ENCODE results near the gene GGTLC3. TPM values are rescaled to one million over a fixed set of nuclear protein-coding genes. Genes with fewer than 3 reads are reported as not detected.
"Not testable (repeated sequence)": the region's sequence is repeated elsewhere in the genome, so short reads cannot be mapped to it uniquely, and the experiment has no call there.

Gene GGTLC3
- total RNA-seq (1.2 TPM in 2 replicates), polyA plus RNA-seq (2.2 and 5.9 TPM in 2 replicates)

- DNase-seq (ENCODE audit: low read depth in 1 of 2, low spot score in 1 of 2); H3K27me3 ChIP-seq; H3K36me3 ChIP-seq; H3K9me3 ChIP-seq (ENCODE audit: low read depth); H3K4me1 ChIP-seq (ENCODE audit: low read depth); H3K27ac ChIP-seq; H3K4me3 ChIP-seq: not testable (repeated sequence)
Measured at GRCh38 chr22:18518061-18518460, at the start of gene GGTLC3. TSS of gene GGTLC3 (minus strand) at chr22:18518161. CDS start at chr22:18517897, 264 bp downstream.

- H3K36me3 ChIP-seq; H3K4me3 ChIP-seq; H3K27ac ChIP-seq; H3K9me3 ChIP-seq (ENCODE audit: low read depth); DNase-seq (ENCODE audit: low read depth in 1 of 2, low spot score in 1 of 2); H3K4me1 ChIP-seq (ENCODE audit: low read depth); H3K27me3 ChIP-seq: not testable (repeated sequence)
Measured at GRCh38 chr22:18560099-18560974, 42.4 kb upstream of the GGTLC3 start.

GRCh38 chr22:18558939-18559338 is 41.0 kb upstream of the GGTLC3 start:
- H3K9me3 ChIP-seq (ENCODE audit: low read depth); DNase-seq (ENCODE audit: low read depth in 1 of 2, low spot score in 1 of 2); H3K4me1 ChIP-seq (ENCODE audit: low read depth); H3K4me3 ChIP-seq; H3K36me3 ChIP-seq; H3K27me3 ChIP-seq; H3K27ac ChIP-seq: not testable (repeated sequence)

- not testable (repeated sequence) for H3K4me3 ChIP-seq; H3K27me3 ChIP-seq; H3K9me3 ChIP-seq (ENCODE audit: low read depth); H3K36me3 ChIP-seq; DNase-seq (ENCODE audit: low read depth in 1 of 2, low spot score in 1 of 2); H3K4me1 ChIP-seq (ENCODE audit: low read depth); H3K27ac ChIP-seq
Measured at GRCh38 chr22:18558516-18558915, 40.6 kb upstream of the GGTLC3 start.

GRCh38 chr22:18554280-18555256 is 36.6 kb upstream of the GGTLC3 start:
- not testable (repeated sequence) for H3K9me3 ChIP-seq (ENCODE audit: low read depth); H3K4me3 ChIP-seq; H3K36me3 ChIP-seq; H3K27ac ChIP-seq; H3K27me3 ChIP-seq; H3K4me1 ChIP-seq (ENCODE audit: low read depth); DNase-seq (ENCODE audit: low read depth in 1 of 2, low spot score in 1 of 2)

- H3K4me3 ChIP-seq; DNase-seq (ENCODE audit: low read depth in 1 of 2, low spot score in 1 of 2); H3K36me3 ChIP-seq; H3K4me1 ChIP-seq (ENCODE audit: low read depth); H3K27me3 ChIP-seq; H3K9me3 ChIP-seq (ENCODE audit: low read depth): not testable (repeated sequence)
- peak overlapping the region; percentile 57 for H3K27ac ChIP-seq
Measured at GRCh38 chr22:18552839-18553597, 35.1 kb upstream of the GGTLC3 start.

- not testable (repeated sequence) for DNase-seq (ENCODE audit: low read depth in 1 of 2, low spot score in 1 of 2); H3K27me3 ChIP-seq; H3K4me1 ChIP-seq (ENCODE audit: low read depth); H3K9me3 ChIP-seq (ENCODE audit: low read depth); H3K36me3 ChIP-seq; H3K4me3 ChIP-seq; H3K27ac ChIP-seq
Measured at GRCh38 chr22:18551046-18551445, 33.1 kb upstream of the GGTLC3 start.

- not testable (repeated sequence) for H3K9me3 ChIP-seq (ENCODE audit: low read depth); H3K4me1 ChIP-seq (ENCODE audit: low read depth); H3K36me3 ChIP-seq; DNase-seq (ENCODE audit: low read depth in 1 of 2, low spot score in 1 of 2); H3K4me3 ChIP-seq; H3K27ac ChIP-seq; H3K27me3 ChIP-seq
Measured at GRCh38 chr22:18549458-18550179, 31.7 kb upstream of the GGTLC3 start.

GRCh38 chr22:18544615-18545014 is 26.7 kb upstream of the GGTLC3 start:
- not testable (repeated sequence) for H3K27me3 ChIP-seq; H3K4me3 ChIP-seq; H3K36me3 ChIP-seq; H3K4me1 ChIP-seq (ENCODE audit: low read depth); H3K9me3 ChIP-seq (ENCODE audit: low read depth)
- H3K27ac ChIP-seq: peak overlapping the region; percentile 72
- peak in 1 of 2 donors; percentile 11 for DNase-seq (ENCODE audit: low read depth in 1 of 2, low spot score in 1 of 2)

- DNase-seq (ENCODE audit: low read depth in 1 of 2, low spot score in 1 of 2): not testable (repeated sequence)
Measured at GRCh38 chr22:18543400-18543799, 25.4 kb upstream of the GGTLC3 start.

GRCh38 chr22:18539994-18540393 is 22.0 kb upstream of the GGTLC3 start:
- H3K9me3 ChIP-seq (ENCODE audit: low read depth); H3K27ac ChIP-seq; H3K27me3 ChIP-seq; H3K4me3 ChIP-seq; DNase-seq (ENCODE audit: low read depth in 1 of 2, low spot score in 1 of 2); H3K4me1 ChIP-seq (ENCODE audit: low read depth); H3K36me3 ChIP-seq: not testable (repeated sequence)

More at GRCh38 chr22:18543400-18543799, 25.4 kb upstream of the GGTLC3 start:
- not testable (repeated sequence) for H3K36me3 ChIP-seq; H3K27me3 ChIP-seq; H3K9me3 ChIP-seq (ENCODE audit: low read depth); H3K27ac ChIP-seq; H3K4me1 ChIP-seq (ENCODE audit: low read depth); H3K4me3 ChIP-seq

GRCh38 chr22:18534315-18534714 is 16.4 kb upstream of the GGTLC3 start:
- not testable (repeated sequence) for H3K27ac ChIP-seq; DNase-seq (ENCODE audit: low read depth in 1 of 2, low spot score in 1 of 2); H3K9me3 ChIP-seq (ENCODE audit: low read depth); H3K4me1 ChIP-seq (ENCODE audit: low read depth); H3K27me3 ChIP-seq; H3K36me3 ChIP-seq; H3K4me3 ChIP-seq

GRCh38 chr22:18533633-18534032 is 15.7 kb upstream of the GGTLC3 start:
- not testable (repeated sequence) for H3K4me3 ChIP-seq; H3K27me3 ChIP-seq; H3K9me3 ChIP-seq (ENCODE audit: low read depth); H3K4me1 ChIP-seq (ENCODE audit: low read depth); DNase-seq (ENCODE audit: low read depth in 1 of 2, low spot score in 1 of 2); H3K27ac ChIP-seq; H3K36me3 ChIP-seq
